ENCODE data around the gene ZC3H7A.

- TF ChIP-seq POLR2A (IDR thresholded peaks at IDR 0.05) = no peak
- no peak for TF ChIP-seq CTCF (IDR thresholded peaks at IDR 0.05)
- no peak for TF ChIP-seq POLR2AphosphoS5 (IDR thresholded peaks at IDR 0.05)
- no peak for TF ChIP-seq EP300 (IDR thresholded peaks at IDR 0.05)
These were observed 2.6 kb downstream of the ZC3H7A start for GRCh38 chr16:11794447-11794846.

Data from sigmoid colon (tissue), 4 donors.